Neural cell (in vitro differentiated cells): ENCODE measurements around the gene ADAMTS19. TPM values are rescaled to one million over a fixed set of nuclear protein-coding genes. Genes with fewer than 3 reads are reported as not detected.

ENCODE experiments used
- H2AFZ ChIP-seq: fragments of 200-600, 300-800 bp; sonication (generic), shearing (Covaris generic); 2 replicates; pipeline ENCODE4 v1.6.0; 2014; ENCODE audit warnings: low read depth, mild to moderate bottlenecking, antibody characterized with exemption, low read length, moderate library complexity
- H3F3A ChIP-seq: fragments of 200-600 bp; shearing (Covaris generic); 2 replicates; pipeline ENCODE4 v1.6.1; 2016; ENCODE audit warnings: mild to moderate bottlenecking, moderate library complexity, mixed read lengths, antibody characterized with exemption, low read length; ENCODE audit not compliant: insufficient read depth, poor library complexity, severe bottlenecking
- H3K27ac ChIP-seq: fragments of 200-600, 300-800 bp; sonication (generic), shearing (Covaris generic); 2 replicates; pipeline ENCODE4 v1.5.1; 2014; ENCODE audit warnings: mild to moderate bottlenecking, low read length, moderate library complexity
- H3K27me3 ChIP-seq: fragments of 300-800, 200-600 bp; sonication (generic), shearing (Covaris generic); 2 replicates; pipeline ENCODE4 v1.6.0; 2014; ENCODE audit warnings: mild to moderate bottlenecking, low read depth, low read length, moderate library complexity; ENCODE audit not compliant: insufficient read depth
- H3K36me3 ChIP-seq: fragments of 300-800, 200-600 bp; sonication (generic), shearing (Covaris generic); 2 replicates; pipeline ENCODE4 v1.5.1; 2014; ENCODE audit warnings: mild to moderate bottlenecking, antibody characterized with exemption, low read length, moderate library complexity; ENCODE audit not compliant: insufficient read depth
- H3K4me2 ChIP-seq: fragments of 300-800, 200-600 bp; sonication (generic), shearing (Covaris generic); 2 replicates; pipeline ENCODE4 v1.6.0; 2014; ENCODE audit warnings: mild to moderate bottlenecking, low read length
- H3K4me3 ChIP-seq: fragments of 300-800, 200-600 bp; sonication (generic), shearing (Covaris generic); 2 replicates; pipeline ENCODE4 v1.5.1; 2014; ENCODE audit warnings: mild to moderate bottlenecking, low read length, moderate library complexity
- H3K79me2 ChIP-seq: fragments of 200-600 bp; shearing (Covaris generic); replicated peaks from 2 replicates; pipeline ENCODE4 v1.6.0; 2014; ENCODE audit warnings: mild to moderate bottlenecking, low read length, moderate library complexity; ENCODE audit not compliant: insufficient read depth
- H3K9ac ChIP-seq: fragments of 300-800, 200-600 bp; sonication (generic), shearing (Covaris generic); 2 replicates; pipeline ENCODE4 v1.6.1; 2016; ENCODE audit warnings: mild to moderate bottlenecking, low read length, mixed read lengths
- H3K9me2 ChIP-seq: fragments of 200-600 bp; shearing (Covaris generic); 2 replicates; pipeline ENCODE4 v1.6.1; 2016; ENCODE audit warnings: mild to moderate bottlenecking, low read length, mixed read lengths; ENCODE audit not compliant: insufficient read depth
- H3K9me3 ChIP-seq: fragments of 200-600, 300-800 bp; sonication (generic), shearing (Covaris generic); 2 replicates; pipeline ENCODE4 v1.6.1; 2016; ENCODE audit warnings: mild to moderate bottlenecking, mixed run types, low read length, moderate library complexity, mixed read lengths
- H4K20me1 ChIP-seq: fragments of 200-600 bp; shearing (Covaris generic); 2 replicates; pipeline ENCODE4 v1.6.1; 2016; ENCODE audit warnings: mild to moderate bottlenecking, mixed run types; ENCODE audit not compliant: insufficient read depth
- EP300 ChIP-seq: fragments of 450-650 bp; conservative IDR thresholded peaks from 2 replicates; pipeline ENCODE4 v1.6.1; 2014; ENCODE audit warnings: antibody characterized with exemption, mild to moderate bottlenecking, moderate library complexity; ENCODE audit not compliant: poor library complexity, severe bottlenecking
- EZH2 ChIP-seq: fragments of 200-600, 300-800 bp; shearing (Covaris generic), sonication (generic); IDR thresholded peaks from 2 replicates; pipeline ENCODE4 v1.6.1; 2014; ENCODE audit warnings: antibody characterized with exemption, low read length, borderline replicate concordance, mild to moderate bottlenecking; ENCODE audit not compliant: insufficient read depth, poor library complexity, severe bottlenecking
- MXI1 ChIP-seq: fragments of 450-650 bp; conservative IDR thresholded peaks from 2 replicates; pipeline ENCODE4 v1.6.1; 2014; ENCODE audit warnings: antibody characterized with exemption, mild to moderate bottlenecking; ENCODE audit not compliant: poor library complexity, severe bottlenecking
- POLR2AphosphoS5 ChIP-seq: IDR thresholded peaks from 2 replicates; pipeline ENCODE4 v1.6.1; 2012
- RAD21 ChIP-seq: fragments of 450-650 bp; conservative IDR thresholded peaks from 2 replicates; pipeline ENCODE4 v1.6.1; 2014; ENCODE audit warnings: antibody characterized with exemption, mild to moderate bottlenecking, moderate library complexity
- SMC3 ChIP-seq: fragments of 450-650 bp; conservative IDR thresholded peaks from 2 replicates; pipeline ENCODE4 v1.6.1; 2014; ENCODE audit warnings: antibody characterized with exemption, mild to moderate bottlenecking, moderate library complexity; ENCODE audit not compliant: poor library complexity
- TAF1 ChIP-seq: IDR thresholded peaks from 2 replicates; pipeline ENCODE4 v1.6.1; 2012; ENCODE audit warnings: low read depth
- polyA plus RNA-seq: library from polyadenylated mRNA; depleted of rRNA; stranded (reverse); fragments of >200 nt; gene quantifications from 2 replicates; pipeline ENCODE4 v1.2.3, GENCODE V29; 2014
- TF ChIP-seq, protein P1 (sequence below): fragments of 450-650 bp; IDR thresholded peaks from 2 replicates; pipeline ENCODE4 v1.5.1; 2014; ENCODE audit warnings: antibody characterized with exemption, mild to moderate bottlenecking, moderate library complexity; ENCODE audit not compliant: poor library complexity, severe bottlenecking
- TF ChIP-seq, protein P2 (sequence below): IDR thresholded peaks from 2 replicates; pipeline ENCODE4 v1.6.1; 2012; ENCODE audit warnings: borderline replicate concordance

Gene ADAMTS19
- polyA plus RNA-seq, 1 donor from 2014 or later = 0.12 TPM

DNA sequence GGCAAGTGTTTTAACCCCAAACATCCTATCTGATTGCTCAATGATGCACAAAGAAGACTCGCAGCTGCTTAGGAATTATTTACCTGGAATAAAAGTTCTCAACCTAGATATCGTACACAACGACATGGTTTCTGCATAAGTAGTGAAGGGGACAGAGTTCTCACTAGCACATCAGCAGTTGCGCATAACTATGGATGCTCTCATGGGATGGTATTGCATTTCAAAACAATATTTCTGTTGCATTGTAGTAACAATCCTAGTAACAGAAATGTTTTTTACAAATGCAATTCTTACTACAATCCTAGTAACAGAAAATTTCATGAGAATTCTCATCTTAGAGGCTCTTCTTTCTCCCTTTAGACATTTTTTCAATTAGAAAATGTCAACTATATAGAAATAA lies 193.3 kb downstream of the ADAMTS19 start:
- no peak overlapping the region for H3K4me2 ChIP-seq
- H3K9me2 ChIP-seq = no peaks in the 10 kb centered on the region
- H3F3A ChIP-seq = no peaks in the 10 kb centered on the region
- no peak overlapping the region for H3K9ac ChIP-seq
- H3K9me3 ChIP-seq = no peaks in the 10 kb centered on the region
- no peak for TF ChIP-seq POLR2AphosphoS5
- H3K36me3 ChIP-seq = no peaks in the 10 kb centered on the region
- H3K79me2 ChIP-seq = no peaks in the 10 kb centered on the region
- H4K20me1 ChIP-seq = no peaks in the 10 kb centered on the region
- H3K27ac ChIP-seq = no peak overlapping the region
- peaks cover 5% of the 10 kb centered on the region for H3K27me3 ChIP-seq
- H2AFZ ChIP-seq = no peak overlapping the region
- H3K4me3 ChIP-seq = no peak overlapping the region

DNA sequence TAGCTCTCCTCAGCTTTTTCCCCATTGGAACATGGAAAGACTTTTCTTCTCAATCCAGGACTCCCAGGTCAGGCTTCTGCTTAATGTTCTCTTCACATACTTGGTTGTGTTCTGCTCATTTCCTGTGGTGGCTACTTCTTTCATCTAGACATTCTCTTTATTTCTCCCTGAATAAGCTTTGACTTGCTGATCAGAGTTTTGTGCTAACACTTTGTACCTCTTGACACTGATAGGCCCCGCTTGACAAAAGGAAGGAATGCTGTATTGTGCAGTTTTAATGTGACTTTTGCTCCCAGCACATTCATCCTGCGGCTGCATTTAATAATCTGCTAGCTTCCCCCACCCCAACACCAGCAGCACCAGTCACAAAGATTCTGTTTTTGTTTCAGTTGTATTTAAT lies 196.9 kb downstream of the ADAMTS19 start:
- H3K9ac ChIP-seq = no peak overlapping the region
- H3K27me3 ChIP-seq = peaks cover 5% of the 10 kb centered on the region
- no peaks in the 10 kb centered on the region for H3K36me3 ChIP-seq
- no peaks in the 10 kb centered on the region for H3F3A ChIP-seq
- H2AFZ ChIP-seq = no peak overlapping the region
- TF ChIP-seq RAD21 (no peak), MXI1 (no peak), EZH2 (no peak), POLR2AphosphoS5 (no peak), TAF1 (no peak), SMC3 (no peak), EP300 (no peak)
- TF ChIP-seq, protein P1, sequence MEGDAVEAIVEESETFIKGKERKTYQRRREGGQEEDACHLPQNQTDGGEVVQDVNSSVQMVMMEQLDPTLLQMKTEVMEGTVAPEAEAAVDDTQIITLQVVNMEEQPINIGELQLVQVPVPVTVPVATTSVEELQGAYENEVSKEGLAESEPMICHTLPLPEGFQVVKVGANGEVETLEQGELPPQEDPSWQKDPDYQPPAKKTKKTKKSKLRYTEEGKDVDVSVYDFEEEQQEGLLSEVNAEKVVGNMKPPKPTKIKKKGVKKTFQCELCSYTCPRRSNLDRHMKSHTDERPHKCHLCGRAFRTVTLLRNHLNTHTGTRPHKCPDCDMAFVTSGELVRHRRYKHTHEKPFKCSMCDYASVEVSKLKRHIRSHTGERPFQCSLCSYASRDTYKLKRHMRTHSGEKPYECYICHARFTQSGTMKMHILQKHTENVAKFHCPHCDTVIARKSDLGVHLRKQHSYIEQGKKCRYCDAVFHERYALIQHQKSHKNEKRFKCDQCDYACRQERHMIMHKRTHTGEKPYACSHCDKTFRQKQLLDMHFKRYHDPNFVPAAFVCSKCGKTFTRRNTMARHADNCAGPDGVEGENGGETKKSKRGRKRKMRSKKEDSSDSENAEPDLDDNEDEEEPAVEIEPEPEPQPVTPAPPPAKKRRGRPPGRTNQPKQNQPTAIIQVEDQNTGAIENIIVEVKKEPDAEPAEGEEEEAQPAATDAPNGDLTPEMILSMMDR = no peak
- TF ChIP-seq, protein P2, sequence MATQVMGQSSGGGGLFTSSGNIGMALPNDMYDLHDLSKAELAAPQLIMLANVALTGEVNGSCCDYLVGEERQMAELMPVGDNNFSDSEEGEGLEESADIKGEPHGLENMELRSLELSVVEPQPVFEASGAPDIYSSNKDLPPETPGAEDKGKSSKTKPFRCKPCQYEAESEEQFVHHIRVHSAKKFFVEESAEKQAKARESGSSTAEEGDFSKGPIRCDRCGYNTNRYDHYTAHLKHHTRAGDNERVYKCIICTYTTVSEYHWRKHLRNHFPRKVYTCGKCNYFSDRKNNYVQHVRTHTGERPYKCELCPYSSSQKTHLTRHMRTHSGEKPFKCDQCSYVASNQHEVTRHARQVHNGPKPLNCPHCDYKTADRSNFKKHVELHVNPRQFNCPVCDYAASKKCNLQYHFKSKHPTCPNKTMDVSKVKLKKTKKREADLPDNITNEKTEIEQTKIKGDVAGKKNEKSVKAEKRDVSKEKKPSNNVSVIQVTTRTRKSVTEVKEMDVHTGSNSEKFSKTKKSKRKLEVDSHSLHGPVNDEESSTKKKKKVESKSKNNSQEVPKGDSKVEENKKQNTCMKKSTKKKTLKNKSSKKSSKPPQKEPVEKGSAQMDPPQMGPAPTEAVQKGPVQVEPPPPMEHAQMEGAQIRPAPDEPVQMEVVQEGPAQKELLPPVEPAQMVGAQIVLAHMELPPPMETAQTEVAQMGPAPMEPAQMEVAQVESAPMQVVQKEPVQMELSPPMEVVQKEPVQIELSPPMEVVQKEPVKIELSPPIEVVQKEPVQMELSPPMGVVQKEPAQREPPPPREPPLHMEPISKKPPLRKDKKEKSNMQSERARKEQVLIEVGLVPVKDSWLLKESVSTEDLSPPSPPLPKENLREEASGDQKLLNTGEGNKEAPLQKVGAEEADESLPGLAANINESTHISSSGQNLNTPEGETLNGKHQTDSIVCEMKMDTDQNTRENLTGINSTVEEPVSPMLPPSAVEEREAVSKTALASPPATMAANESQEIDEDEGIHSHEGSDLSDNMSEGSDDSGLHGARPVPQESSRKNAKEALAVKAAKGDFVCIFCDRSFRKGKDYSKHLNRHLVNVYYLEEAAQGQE = no peak
- H3K9me3 ChIP-seq = no peaks in the 10 kb centered on the region
- H3K27ac ChIP-seq = no peak overlapping the region
- H4K20me1 ChIP-seq = no peaks in the 10 kb centered on the region
- no peak overlapping the region for H3K4me2 ChIP-seq
- no peaks in the 10 kb centered on the region for H3K9me2 ChIP-seq
- H3K79me2 ChIP-seq = no peaks in the 10 kb centered on the region
- H3K4me3 ChIP-seq = no peak overlapping the region

DNA sequence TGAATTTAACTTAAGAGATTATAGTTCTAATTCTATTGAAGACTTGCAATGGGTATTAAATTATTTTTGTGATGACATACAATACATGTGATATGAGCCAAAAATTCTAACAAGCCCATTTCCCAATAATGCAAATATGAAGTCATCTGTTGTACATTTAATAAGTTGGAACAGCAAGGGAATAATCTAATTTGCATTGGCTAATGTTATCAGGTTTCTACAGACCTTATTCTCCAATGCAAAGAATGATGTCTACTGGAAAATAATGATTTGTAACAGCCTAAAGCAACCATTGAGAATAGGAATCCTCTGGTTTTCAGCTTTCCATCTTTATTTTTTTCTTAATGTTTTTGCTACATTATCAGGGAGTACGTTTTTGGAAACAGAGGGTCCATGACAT lies 198.7 kb downstream of the ADAMTS19 start:
- Histone ChIP-seq H3K27me3 (peaks cover 5% of the 10 kb centered on the region), H3K9me3 (no peaks in the 10 kb centered on the region), H4K20me1 (no peaks in the 10 kb centered on the region), H3K9ac (no peak overlapping the region), H3K4me3 (no peak overlapping the region), H3K79me2 (no peaks in the 10 kb centered on the region), H3K9me2 (no peaks in the 10 kb centered on the region), H3K36me3 (no peaks in the 10 kb centered on the region), H3K27ac (no peak overlapping the region), H3K4me2 (no peak overlapping the region), H2AFZ (no peak overlapping the region), H3F3A (no peaks in the 10 kb centered on the region)
- TF ChIP-seq, protein P1 = no peak
- TF ChIP-seq, protein P2 = no peak
- no peak for TF ChIP-seq EP300
- no peak for TF ChIP-seq TAF1
- no peak for TF ChIP-seq POLR2AphosphoS5
- TF ChIP-seq RAD21 = no peak
- no peak for TF ChIP-seq EZH2
- no peak for TF ChIP-seq MXI1
- TF ChIP-seq SMC3 = no peak
